ENCODE results near the gene CD44.

GRCh38 chr11:35206616-35207015 is 67.6 kb downstream of the CD44 start:
- TF ChIP-seq, protein P1, sequence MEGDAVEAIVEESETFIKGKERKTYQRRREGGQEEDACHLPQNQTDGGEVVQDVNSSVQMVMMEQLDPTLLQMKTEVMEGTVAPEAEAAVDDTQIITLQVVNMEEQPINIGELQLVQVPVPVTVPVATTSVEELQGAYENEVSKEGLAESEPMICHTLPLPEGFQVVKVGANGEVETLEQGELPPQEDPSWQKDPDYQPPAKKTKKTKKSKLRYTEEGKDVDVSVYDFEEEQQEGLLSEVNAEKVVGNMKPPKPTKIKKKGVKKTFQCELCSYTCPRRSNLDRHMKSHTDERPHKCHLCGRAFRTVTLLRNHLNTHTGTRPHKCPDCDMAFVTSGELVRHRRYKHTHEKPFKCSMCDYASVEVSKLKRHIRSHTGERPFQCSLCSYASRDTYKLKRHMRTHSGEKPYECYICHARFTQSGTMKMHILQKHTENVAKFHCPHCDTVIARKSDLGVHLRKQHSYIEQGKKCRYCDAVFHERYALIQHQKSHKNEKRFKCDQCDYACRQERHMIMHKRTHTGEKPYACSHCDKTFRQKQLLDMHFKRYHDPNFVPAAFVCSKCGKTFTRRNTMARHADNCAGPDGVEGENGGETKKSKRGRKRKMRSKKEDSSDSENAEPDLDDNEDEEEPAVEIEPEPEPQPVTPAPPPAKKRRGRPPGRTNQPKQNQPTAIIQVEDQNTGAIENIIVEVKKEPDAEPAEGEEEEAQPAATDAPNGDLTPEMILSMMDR (IDR thresholded peaks at IDR 0.05), result no peak
- no peak for TF ChIP-seq POLR2AphosphoS5 (IDR thresholded peaks at IDR 0.05)
